Mucosa of gallbladder (tissue), 1 donor: ENCODE measurements around the gene HSD17B11. TPM values are rescaled to one million over a fixed set of nuclear protein-coding genes. Genes with fewer than 3 reads are reported as not detected.
"Not testable (repeated sequence)": the region's sequence is repeated elsewhere in the genome, so short reads cannot be mapped to it uniquely, and the experiment has no call there.

Source experiments
- DNase-seq: peaks from one replicate; pipeline ENCODE4 v3.0.0-alpha.2; 2020; ENCODE audit warnings: low spot score
- total RNA-seq: library from RNA; stranded (reverse); gene quantifications from one replicate; pipeline ENCODE4 v1.2.1, GENCODE V29; 2021
- donor health status: DM: no; HTN: no; CAD: no.

Gene HSD17B11
- total RNA-seq, 1 donor from 2014 or later, result 264 TPM

DNA sequence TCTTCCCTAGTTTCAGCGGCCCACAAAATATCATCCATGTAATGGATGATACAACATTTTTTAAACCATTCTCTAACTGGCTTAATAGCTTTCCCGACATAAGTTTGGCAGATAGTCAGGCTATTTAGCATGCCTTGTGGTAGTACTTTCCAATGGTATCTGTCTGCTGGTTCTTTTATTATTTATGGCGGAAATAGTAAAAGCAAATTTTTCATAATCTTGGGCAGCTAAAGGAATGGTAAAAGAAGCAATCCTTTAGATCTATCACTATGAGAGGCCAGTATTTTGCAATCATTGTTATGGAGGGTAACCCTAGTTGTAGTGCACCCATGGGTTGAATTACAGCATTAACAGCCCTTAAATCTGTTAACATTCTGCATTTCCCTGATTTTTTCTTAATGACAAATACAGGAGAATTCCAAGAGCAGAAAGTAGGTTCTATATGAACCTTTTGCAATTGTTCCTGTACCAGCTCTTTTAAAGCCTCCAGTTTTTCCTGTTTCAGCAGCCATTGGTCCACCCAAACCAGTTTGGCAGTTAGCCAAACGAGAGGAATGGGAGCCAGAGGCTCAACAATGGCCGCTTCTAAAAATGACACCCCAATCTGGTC lies 14.3 kb upstream of the HSD17B11 start:
- DNase-seq, result no peak

DNA sequence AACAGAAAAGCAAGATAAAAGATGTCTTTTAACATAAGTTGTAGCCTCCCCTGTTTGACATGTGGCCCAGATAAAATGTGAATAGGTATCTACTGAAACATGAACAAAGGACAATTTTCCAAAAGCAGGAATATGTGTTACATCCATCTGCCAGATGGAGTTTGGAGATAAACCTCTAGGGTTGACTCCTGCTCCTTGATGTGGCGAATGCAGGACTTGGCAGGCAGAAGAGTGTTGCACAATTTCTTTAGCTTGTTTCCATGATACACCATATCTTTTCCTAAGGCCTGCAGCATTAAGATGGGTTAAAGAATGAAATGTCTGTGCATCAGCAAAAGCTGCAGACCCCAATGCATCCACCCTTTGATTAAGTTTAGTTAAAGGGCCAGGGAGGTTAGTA lies 12.7 kb upstream of the HSD17B11 start:
- not testable (repeated sequence) for DNase-seq

DNA sequence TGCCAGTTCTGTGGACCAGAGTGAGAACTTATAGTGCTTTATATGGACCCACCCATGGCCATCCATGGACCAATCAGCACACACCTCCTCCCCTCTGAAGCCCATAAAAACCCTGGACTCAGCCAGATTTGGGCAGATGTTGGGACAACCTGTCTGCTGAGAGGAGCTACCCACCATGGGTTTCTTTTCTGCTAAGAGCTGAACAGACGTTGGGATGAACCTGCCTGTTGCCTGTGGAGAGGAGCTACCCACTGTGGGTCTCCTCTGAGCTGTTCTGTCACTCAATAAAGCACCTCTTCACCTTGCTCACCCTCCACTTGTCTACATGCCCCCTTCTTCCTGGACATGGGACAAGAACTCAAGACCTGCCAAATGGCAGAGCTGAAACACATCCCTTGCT lies 9.0 kb upstream of the HSD17B11 start:
- no peak for DNase-seq

DNA sequence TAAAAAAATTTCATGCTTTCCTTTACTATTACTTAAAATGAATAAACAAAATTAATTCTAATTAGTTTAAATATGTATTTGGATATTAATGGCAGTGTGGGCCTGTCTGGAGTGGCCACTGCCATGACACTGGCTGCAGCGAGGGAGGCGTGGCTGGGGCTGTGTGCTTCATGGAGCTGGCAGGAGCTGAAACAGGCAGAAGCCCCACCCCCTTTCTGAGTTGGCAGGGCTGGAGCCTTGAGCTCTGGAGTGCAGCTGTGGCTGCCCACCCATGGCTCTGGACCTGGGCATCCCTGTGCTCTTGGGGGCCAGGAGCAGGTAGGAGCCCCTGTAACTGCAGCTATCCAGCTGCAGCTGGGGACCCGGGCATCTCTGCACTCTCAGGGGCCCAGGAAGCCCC lies 8.2 kb upstream of the HSD17B11 start:
- DNase-seq, result no peak

GRCh38 chr4:87395851-87396250 lies 4.9 kb upstream of the HSD17B11 start:
- not testable (repeated sequence) for DNase-seq

DNA sequence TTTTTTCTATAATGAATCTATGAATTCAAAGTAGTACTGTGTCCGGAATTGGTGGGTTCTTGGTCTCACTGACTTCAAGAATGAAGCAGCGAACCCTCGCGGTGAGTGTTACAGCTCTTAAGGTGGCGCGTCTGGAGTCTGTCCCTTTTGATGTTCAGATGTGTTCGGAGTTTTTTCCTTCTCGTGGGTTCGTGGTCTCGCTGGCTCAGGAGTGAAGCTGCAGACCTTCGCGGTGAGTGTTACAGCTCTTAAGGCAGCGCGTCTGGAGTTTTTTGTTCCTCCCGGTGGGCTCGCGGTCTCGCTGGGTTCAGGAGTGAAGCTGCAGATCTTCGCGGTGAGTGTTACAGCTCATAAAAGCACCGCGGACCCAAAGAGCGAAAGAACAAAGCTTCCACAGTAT lies 4.1 kb upstream of the HSD17B11 start:
- not testable (repeated sequence) for DNase-seq

- DNase-seq, result no peak
Measured at GRCh38 chr4:87392183-87392582, 1.2 kb upstream of the HSD17B11 start.

DNA sequence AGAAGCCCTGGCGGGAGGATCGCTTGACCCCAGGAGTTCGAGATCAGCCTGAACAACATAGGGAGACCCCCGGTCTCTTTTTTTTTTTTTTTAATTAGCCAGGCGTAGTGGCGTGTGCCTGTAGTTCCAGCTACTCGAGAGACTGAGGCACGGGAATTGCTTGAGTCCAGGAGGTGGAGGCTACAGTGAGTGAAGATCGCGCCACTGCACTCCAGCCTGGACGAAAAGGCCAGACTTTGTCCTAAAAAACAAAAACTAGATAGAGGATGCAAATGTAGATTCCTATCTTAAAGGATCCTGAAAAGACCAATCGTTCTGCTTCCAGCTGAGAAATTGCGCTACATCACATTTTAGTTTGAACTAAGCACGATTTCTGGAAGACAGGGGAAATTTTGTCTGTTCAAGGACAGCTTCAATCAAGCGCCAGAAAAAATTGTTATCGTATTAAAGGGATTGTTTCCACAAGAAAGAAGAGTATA lies 627 bp upstream of the HSD17B11 start:
- no peak for DNase-seq

- DNase-seq, result no peak
Measured at GRCh38 chr4:87390551-87390890, 467 bp downstream of the HSD17B11 start.

GRCh38 chr4:87390055-87390454 lies 933 bp downstream of the HSD17B11 start:
- DNase-seq, result not testable (repeated sequence)

DNA sequence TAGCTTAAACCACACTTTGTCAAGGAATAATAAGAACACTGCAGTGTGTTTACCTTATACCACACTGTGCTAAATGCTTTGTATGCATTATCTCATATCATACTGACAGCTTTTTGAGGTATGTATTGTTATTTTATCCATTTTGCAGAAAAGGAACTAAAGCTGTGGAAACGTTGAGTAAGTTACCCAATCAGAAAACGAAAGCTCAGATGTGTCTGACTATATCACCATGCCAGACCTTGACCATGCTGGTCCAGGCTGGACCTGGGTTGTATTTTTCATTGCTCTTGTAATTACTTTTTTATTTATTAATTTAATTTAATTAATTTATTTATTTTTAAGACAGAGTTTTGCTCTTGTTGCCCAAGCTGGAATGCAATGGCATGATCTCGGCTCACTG lies 2.1 kb downstream of the HSD17B11 start:
- DNase-seq, result no peak

DNA sequence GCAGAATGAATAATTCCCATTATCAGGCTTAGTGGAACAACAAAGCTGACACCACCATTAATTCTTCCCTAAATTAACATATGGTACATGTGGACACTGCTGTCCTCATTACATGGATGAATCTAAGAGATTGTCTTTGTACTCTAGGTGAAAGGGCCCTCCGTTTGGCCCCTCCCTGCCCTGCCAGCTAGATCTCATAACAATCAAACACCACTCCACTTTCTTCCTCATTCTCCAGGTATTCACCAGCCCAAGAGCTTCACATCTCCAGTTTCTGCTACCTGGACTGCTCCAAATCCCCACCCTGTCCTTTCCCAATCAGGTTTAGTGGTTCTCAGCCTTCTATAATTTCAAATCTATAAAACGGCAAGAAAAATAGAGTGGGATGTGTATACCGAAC lies 3.8 kb downstream of the HSD17B11 start:
- DNase-seq, result peak; percentile 46

- not testable (repeated sequence) for DNase-seq
Measured at GRCh38 chr4:87384466-87385132, 6.4 kb downstream of the HSD17B11 start.

GRCh38 chr4:87382931-87383330 lies 8.1 kb downstream of the HSD17B11 start:
- DNase-seq, result no peak

DNA sequence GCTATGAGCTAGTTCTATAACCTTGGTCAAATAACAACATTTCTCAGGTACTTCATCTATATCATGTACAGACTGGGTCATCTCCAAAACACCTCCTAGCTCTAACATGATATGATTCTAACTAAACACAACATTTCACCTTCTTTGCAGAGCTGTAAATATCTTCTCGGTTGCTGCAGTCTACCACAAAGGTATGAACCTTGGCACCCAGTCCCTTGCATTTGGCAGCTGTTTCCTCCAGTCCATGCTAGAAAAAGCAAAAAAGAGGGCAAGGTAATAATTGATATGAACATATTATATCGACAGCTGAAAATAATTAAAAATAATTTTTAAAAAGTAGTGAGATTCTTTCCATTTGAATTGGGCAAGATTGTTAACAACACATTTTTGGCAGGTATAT lies 8.9 kb downstream of the HSD17B11 start:
- DNase-seq, result no peak

- no peak for DNase-seq
Measured at GRCh38 chr4:87377816-87378215, 13.2 kb downstream of the HSD17B11 start.

- peak; percentile 57 for DNase-seq
Measured at GRCh38 chr4:87375719-87376291, 15.2 kb downstream of the HSD17B11 start.

GRCh38 chr4:87370068-87370467 lies 20.9 kb downstream of the HSD17B11 start:
- DNase-seq, result no peak

GRCh38 chr4:87366521-87367162 lies 24.3 kb downstream of the HSD17B11 start:
- DNase-seq, result no peak

GRCh38 chr4:87365348-87365747 lies 25.6 kb downstream of the HSD17B11 start:
- no peak for DNase-seq

DNA sequence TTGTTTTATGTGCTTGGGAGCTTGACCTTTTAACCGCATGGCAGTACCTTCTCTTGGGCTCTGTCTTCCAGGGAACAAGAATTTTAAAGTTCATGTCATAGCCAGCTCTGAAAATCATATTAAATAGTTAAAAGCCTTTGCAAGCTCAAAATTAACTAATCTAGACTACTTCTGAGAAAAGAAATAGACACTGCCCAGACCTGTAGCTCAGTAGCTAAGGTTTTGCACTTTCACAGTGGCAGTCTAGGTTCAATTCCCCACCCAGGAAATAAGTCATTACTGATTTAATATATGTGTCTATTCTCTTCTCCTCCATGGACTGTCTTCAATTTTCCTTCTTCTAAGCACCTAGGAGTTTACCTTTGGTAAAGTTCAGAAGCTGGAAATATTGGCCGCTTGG lies 27.4 kb downstream of the HSD17B11 start:
- DNase-seq, result no peak

DNA sequence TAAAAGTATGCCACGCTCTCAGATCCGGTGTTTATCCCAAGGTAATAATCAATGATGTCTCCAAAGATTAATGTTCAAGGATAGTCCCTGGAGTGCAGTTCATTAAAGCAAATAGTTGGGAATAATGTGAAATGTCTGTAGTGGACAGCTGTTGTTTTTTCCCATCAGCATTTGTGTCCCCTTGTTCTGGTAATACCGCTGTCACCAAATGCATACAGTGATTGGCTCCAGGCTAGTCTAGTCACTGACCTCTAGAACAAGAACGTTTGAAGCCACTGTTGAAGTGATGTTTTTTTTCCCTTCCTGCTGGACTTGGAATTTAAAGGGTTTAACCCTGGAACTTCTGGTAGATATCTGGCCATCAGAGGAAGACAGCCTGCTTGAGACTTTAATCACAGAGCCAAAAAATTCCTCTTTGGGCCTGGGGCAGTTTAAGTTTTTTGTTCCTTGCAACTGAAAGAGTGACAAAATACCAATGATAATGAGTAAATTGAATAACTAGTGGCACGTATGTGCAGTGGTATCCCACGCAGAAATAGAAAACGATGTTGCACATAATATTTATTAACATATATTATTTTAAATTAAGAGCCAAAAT lies 30.6 kb downstream of the HSD17B11 start:
- DNase-seq, result no peak
